Measurements from ENCODE around the gene UBE2J2. TPM values are rescaled to one million over a fixed set of nuclear protein-coding genes. Genes with fewer than 3 reads are reported as not detected.

The UBE2J2 gene
- polyA plus RNA-seq, 10 donors = 34.4 to 46.8 (median 38.4) TPM

GRCh38 chr1:1283821-1284220 lies 10.2 kb upstream of the UBE2J2 start:
- DNase-seq = no peak

DNA sequence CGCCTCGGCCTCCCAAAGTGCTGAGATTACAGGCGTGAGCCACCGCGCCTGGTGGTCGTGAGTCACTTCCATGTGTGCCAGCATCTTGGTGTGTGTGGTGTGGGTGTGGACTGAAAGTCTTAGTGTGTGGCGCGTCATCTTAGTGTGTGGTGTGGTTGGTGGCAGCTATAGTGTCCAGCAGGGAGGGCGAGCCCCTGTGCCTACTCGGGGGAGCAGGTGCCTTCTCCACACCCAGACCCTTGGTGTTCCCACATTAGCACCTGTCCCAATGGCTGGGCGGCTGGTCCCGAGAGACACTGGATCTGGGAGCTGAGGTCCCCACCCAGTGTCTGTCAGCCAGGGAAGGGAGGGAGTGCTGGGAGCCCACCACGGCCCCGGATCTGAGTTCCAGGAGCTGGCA lies 9.3 kb upstream of the UBE2J2 start:
- no peak for DNase-seq

DNA sequence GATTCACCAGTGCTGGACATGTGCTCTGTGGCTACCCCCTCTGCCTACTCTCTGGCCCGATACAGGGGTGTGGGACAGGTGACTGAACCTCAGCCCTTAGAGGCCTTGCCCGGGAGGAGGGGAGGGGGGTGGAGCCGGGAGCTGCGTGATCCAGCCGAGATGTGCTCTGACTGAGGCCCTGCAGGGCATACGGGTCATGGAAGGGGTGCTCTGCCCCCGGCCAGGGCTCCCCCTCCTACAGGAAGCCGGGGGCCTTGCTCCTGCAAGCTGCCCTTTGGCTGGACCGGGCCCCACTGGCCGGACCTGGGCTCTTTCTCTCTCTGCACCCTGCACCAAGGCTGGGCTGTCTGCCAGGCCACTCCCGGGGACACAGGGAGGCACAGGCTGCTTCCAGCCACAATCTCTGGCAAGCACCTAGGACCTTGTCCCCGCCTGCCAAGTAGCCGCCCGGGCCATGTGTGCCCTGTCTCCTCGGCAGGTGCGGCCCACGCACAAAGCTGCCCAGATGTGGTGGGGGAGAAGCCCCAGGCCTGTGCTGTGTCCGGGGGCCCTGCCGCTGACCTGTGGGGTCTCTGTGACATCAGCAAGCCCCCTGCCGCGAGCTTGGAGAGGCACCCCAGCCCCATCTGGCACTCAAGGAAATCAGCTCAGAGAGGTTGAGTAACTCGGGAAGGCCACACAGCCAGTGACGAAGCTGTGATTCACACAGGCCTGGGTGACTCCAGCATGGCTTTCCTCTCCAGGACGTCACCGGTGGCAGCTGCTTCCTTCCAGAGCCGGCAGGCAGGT lies 8.1 kb upstream of the UBE2J2 start:
- DNase-seq = no peak

DNA sequence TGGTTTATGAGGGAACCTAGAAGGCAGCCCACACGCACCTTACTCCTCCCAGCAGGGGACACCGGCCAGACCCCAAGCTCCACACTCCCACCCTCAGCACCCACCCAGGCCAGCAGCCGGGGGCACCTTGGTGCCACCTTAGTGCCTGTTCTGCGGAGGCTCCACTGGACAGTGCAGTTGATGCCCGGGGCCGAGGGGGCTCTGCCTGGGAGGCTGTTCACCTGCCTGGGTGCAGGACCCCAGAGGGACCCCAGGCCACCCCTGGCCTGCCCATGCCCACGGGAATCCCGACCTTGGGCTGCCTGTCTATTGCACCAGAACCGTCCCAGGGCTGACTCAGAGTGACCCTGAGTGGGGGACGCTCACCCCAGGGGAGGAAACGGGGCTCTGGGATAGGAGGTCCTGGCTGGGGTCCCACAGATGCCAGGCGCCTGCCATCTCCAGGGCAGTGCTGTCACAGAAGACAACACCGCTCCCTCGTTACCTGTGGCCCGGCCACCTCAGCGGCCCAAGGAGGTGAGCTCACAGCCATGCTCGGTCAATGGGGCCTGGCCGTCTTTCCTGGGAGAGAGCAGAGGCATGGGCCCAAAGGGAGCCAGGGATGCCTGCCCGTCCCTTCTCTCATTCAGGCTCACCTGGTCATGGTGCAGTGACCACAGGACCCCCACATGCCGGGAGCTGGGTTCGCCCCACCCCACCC lies 7.3 kb upstream of the UBE2J2 start:
- no peak for DNase-seq

GRCh38 chr1:1279028-1279427 lies 5.4 kb upstream of the UBE2J2 start:
- no peak for DNase-seq

- no peak for DNase-seq
These were observed 5.0 kb upstream of the UBE2J2 start for GRCh38 chr1:1278620-1279019.

DNA sequence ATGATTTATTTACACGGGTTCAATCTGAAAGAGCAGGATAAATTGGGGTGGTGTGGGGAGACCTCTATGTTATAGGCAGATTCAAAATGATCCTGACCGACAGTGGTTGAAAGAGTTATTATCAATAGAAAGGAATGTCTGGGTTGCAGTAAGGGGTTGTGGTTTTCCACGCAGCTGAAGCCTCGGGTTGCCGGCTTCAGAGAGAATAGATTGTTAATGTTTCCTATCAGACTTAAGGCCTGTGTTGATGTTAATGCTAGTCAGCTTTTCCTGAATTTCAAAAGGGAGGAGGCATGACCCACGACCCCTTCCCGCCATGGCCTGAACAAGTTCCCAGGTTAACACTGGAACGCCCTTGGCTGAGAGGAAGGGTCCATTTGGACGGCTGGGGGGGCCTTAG lies 2.2 kb upstream of the UBE2J2 start:
- no peak for DNase-seq

DNA sequence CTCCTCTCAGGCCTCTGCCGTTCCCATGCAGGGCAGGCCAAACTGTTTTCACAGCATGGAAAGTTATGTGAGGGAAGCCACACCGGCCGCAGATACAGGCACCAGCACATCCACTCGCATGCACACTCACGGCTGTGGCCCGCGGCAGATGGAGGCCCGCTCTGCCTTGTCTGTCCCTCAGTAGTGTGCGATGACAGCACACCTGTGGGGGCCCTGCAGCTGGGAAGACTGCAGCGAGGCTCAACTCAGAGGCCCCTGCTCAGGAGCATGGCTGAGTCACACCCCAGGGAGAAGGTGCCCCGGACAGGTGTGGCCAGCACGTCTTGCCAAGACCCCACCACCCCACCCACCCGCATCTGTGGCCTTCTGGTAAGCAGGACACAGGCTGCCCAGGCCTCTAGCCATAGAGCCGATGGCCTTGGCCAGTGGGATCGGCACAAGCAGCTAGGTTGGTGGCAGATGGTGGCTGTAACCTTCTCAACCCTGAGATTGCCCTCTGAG lies 1.3 kb upstream of the UBE2J2 start:
- DNase-seq = no peak

DNA sequence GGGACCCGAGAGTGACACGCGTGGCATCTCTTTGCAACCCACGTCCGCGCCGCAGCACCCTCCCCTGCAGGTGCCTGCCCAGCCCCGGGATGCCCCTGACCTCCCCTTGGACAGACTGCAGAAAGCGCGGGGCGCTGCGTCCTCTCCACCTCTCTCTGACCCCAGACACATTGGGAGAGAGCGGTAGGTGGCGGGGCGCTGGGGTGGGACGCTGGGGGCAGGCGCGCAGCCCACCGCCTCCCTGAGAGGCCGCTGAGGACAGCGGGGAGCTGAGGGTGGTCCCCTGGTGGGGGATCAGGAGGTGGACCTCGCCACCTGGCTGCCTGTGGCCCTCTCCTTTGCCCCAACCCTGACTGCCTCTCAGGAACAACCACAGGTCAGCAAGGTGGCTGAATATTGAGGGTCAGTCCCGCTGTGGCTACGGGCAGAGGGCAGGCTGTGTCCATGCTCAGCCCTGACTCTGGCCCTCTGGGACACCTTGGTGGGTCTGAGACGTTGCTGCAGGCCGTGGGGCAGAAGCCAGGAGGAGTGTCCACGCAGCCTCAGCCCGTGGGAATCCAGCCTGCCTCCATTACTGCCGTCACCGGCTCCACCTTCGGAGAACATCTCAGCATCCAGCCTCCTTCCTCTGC lies 761 bp upstream of the UBE2J2 start:
- peak in 1 of 3 donors; percentile 33 for DNase-seq

DNA sequence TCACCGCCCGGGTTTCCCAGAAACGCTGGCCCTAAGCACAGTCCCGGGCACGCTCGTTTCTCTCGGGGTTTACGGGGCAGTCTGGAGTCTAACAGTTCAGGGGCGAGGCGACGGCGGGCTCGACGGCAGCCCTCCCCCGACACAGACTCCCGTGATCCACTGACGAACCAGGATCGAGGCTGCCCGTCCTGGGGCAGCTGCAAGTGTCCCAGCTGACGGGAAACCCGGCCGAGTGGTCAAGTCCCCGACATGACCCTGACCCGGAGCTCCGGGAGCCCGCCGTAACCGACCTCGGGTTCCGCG lies 494 bp downstream of the UBE2J2 start:
- DNase-seq = peak in 1 of 3 donors; percentile 35

DNA sequence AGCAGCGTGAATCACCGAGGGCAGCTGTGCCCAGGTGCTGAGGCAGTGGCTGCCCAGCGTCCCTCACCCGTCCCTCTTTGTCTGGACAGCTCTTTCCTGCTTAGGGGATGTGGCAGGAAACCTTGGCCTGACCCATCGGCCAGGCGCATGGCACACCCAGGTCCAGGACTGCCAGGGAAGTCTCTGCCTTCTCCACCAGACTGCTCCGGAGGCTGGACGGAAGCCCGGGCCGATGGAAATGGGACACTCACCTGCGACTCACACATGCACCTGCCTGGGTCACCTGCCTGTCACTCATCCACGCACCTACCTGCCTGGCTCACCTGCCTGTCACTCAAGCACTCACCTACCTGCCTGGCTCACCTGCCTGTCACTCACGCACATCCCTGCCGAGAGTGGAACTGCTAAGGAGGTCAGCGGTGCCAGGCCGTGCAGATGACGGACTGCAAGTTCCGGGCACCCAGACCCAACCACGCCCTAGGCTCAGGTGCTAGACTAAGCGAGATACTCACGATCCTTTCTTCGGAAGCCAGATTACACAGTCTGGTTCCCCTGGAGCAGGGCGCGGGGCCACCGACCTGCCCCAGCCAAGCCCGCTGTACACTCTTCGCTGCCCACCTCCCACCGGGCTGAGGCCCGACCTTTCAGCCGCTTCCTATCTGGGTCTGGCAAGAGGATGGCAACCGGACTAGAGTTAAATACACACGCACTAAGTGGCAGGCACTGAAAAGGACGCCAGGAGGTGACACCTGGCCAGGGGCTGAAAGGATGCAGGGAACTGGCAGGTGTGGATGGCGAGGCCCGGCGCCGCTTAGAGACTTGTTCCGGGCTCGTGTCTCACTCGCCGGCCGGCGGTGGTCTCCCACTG lies 1.1 kb downstream of the UBE2J2 start:
- no peak for DNase-seq

DNA sequence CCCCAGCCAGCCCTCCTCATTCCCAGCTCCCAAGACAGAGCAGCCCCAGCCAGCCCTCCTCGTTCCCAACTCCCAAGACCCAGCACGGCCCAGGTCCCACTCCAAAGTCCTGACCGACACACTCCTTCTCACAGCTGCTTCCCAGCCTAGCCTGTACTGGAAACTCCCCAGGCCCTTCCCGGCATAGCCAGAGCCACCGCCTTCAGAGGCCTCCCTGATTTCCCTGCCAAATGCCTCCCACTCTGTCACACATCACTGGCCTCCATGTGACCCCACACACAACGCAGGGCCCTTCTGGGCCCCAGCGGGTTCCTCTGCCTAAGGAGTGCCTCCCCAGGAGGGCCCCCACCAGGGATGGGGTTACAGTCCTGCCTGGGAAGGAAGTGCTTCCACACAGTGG lies 2.8 kb downstream of the UBE2J2 start:
- DNase-seq = no peak

- DNase-seq = no peak
These were observed 5.4 kb downstream of the UBE2J2 start for GRCh38 chr1:1268284-1268682.

DNA sequence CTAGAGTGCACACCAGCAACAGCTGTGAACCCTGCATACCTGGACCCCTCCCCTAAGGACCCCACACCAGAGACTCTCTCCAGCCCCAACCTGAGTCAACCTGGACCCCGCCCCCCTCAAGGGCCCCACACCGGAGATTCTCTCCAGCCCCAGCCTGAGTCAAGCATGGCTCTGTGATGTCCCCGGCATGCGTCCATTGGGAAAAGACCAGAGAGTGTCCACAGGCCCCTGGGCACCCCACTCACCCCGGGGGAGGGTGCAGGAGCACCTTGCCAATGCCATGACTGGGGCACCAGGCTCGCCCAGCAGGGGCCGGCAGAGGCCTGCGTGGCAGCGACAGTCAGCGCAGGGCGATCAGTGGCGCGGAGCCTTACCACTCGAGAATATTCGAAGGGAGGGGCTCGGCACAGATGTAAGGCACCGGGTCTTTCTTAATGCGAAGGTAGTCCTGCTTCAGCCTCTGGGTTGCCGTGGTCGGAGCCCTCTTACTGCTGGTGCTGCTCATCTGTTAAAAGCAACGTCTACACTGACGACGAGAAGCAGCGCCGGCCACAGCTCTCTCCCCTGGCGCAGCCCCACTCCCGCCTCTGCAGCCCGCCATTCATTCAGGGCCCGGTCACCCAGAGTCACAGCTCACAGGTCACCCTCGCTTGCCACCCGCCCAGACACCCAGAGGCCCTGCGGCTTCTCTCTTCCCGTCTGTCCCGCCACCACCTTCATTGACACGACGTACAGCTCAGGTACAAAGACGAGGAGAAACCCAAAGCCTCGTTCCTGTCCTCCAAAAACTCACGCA lies 6.0 kb downstream of the UBE2J2 start:
- no peak for DNase-seq

- DNase-seq = peak in 1 of 3 donors; percentile 96
These were observed 8.8 kb downstream of the UBE2J2 start for GRCh38 chr1:1264868-1265272.

DNA sequence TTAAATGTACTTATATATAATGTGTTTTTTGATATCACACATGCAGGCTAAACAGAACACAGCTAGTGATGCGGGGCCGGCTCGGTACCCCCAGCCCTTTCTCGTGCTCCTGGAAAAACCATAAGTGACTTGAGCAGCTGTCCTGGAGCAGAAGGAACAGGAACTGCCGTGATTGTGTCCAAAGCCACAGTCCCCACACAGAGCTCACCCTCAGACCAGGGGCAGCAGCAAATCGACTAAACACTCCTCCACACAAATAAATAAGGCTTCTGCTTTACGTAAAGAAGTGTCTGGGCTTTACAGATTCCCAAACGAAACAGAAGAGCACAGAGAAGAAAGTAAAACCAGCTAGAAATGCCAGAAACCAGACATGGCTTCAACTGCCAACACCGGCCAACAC lies 9.6 kb downstream of the UBE2J2 start:
- no peak for DNase-seq

- DNase-seq = no peak
These were observed 10.9 kb downstream of the UBE2J2 start for GRCh38 chr1:1262758-1263157.

DNA sequence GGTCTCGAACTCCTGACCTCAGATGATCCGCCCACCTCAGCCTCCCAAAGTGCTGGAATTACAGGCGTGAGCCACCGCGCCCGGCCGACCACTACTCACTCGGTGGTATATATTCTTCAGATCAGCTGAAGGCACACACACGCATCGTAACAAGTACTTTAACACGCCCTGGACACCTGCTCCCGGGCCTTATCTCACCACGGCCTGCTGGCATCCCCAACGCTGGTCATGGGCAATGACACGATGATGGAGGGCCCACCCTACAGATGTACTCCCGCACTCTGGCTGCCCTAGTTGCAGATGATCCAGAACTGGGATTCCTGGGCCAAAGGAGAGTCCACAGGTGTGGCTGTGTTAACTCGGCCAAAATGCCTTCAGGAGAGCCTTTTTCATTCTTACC lies 11.6 kb downstream of the UBE2J2 start:
- DNase-seq = no peak

GRCh38 chr1:1260843-1261560 lies 12.7 kb downstream of the UBE2J2 start:
- DNase-seq = no peak

DNA sequence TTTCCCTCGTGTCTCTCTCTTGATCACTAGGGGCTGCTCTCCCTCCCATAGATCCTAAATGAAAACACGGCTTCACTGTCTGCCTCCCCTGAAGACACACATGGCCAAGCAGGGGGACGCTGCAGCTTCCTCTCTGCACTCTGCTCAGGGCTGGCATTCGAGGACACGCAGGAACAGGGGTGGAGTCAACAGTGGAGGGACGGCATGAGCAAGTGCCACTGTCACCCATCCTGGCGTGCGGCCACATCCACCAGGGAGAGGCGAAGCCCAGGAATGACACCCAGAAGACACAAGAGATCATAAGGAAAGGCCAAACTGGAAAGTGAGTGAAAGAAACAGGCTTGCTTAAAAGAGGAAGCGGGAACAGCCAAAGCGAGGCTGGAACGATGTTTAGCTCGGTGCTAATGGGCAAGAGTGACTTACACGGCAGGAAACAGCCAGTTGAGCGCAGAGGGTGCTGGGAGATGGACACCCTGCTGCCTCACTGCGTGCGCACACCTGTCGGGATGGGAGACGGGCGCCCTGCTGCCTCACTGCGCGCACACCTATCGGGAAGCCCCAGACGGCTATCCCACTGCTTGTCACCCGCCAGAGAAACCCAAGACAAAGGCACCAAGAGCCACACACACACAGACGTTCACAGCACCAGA lies 13.6 kb downstream of the UBE2J2 start:
- DNase-seq = no peak
